Globus pallidus (tissue), 1 donor: ENCODE data around the gene PPP1R12A.

Source experiments
- DNase-seq: peaks from one replicate; pipeline ENCODE4 v3.0.0-alpha.2; 2015; ENCODE audit warnings: low spot score

PPP1R12A gene

GRCh38 chr12:79935624-79936345 is 888 bp upstream of the PPP1R12A start:
- DNase-seq: no peak

- DNase-seq: peak; percentile 63
Observed at GRCh38 chr12:79934281-79935020, 446 bp downstream of the PPP1R12A start.

GRCh38 chr12:79933532-79934264 is 1.2 kb downstream of the PPP1R12A start:
- peak; percentile 26 for DNase-seq

DNA sequence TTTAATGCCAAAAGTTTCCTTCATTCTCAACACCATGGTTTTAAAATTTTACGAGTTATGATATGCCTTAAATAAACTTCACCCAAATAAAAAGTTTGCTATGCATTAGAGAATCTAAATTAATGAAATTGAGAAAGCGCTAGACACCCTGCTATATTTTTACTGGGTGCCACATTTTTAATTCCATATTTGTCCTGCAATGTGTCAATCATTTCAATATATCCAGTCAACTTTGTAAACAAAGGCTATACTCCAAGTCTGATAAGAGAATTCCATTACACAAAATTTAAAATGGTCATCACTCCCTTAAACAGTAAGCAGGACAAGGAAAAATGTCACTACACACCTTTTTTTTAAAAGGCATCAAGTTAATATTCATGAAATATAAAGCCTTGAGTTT is 1.9 kb downstream of the PPP1R12A start:
- no peak for DNase-seq

GRCh38 chr12:79932357-79932756 is 2.5 kb downstream of the PPP1R12A start:
- no peak for DNase-seq

GRCh38 chr12:79929065-79929464 is 5.8 kb downstream of the PPP1R12A start:
- DNase-seq: no peak

GRCh38 chr12:79927772-79928474 is 7.0 kb downstream of the PPP1R12A start:
- DNase-seq: no peak

DNA sequence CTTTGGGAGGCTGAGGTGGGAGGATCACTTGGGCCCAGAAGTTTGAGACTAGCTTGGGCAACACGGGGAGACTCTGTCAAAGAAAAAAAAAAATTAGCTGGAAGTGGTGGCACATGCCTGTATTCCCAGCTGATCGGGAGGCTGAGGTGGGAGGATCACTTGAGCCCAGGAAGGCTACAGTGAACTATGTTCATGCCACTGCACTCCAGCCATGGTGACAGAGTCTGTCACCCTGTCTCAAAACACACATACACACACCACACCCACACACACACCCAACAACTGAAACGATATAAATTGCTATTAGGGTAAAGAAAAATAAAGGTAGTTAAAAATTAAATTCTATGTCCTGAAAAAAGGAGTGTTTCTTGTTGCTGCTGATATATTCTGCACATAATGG is 7.9 kb downstream of the PPP1R12A start:
- no peak for DNase-seq

- DNase-seq: no peak
Observed at GRCh38 chr12:79925492-79925891, 9.4 kb downstream of the PPP1R12A start.

- DNase-seq: no peak
Observed at GRCh38 chr12:79921786-79922185, 13.1 kb downstream of the PPP1R12A start.

DNA sequence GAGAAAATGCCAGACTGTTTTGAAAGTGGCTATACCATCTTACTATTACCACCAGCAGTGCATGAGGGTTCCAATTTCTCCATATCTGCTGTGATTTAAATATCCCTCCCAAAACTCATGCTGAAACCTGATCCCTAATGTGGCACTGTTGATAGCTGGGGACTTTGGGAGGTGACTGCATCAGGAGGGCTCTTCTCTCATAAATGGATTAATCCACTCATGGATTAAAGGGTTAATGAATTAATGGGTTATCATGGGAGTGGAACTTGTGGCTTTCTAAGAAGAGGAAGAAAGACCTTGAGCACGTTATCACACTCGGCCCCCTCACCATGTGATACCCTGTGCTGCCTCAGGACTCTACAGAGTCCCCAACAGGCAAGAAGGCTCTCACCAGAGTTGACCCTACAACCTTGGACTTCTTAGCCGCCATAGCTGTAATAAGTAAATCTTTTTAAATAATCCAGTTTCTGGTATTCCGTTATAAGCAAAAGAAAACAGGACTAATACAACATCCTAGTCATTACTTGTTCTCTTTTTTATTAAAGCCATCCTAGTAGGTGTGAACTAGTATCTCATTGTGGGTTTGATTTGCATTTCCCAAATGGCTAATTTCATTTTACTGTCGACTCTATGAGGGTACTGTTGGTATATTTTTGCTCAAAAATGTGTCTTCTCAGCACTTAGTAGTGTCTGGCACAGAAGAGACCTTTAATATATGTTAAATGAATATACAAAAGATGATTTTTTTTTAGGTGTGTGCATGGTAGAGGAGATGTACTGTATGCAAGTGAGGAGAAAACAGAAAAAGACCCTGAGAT is 14.3 kb downstream of the PPP1R12A start:
- no peak for DNase-seq

- no peak for DNase-seq
Observed at GRCh38 chr12:79919762-79920161, 15.1 kb downstream of the PPP1R12A start.

DNA sequence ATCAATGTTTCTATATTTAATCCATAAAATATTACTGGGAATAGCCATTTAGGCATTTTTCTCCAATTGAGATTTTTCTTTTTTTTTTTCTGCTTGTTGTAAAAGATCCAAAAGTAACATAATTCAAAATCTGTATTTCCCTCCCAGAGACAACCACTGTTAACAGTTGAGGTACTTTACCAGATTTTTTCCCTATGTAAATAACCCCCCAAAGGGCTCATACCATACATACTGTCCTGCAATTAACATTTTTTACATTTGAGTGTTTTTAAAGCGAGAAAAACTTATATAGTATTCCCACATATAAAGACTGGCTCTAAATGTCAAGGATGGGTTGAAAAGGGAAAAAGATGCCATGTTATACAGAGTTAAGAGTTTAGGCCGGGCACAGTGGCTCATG is 18.1 kb downstream of the PPP1R12A start:
- no peak for DNase-seq

GRCh38 chr12:79911889-79912656 is 22.8 kb downstream of the PPP1R12A start:
- no peak for DNase-seq

- DNase-seq: no peak
Observed at GRCh38 chr12:79908366-79908765, 26.5 kb downstream of the PPP1R12A start.

DNA sequence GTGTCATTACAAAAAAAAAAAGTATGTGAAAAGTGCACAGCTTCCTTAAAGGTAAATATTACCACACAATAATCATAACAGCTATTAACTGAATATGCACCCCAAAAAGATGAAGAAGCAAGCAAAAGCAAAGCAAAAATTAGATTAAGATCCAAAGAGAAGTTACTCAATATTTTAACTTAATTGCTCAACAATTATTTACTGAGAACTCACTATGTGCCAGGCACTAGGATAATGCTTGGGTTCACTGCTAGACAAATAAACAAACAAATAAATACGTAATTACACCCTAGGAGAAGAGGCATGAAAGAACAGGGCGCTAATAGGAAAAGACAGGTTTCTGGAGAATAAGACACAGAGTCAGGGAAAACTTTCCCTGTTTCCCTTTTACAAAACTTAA is 33.4 kb downstream of the PPP1R12A start:
- no peak for DNase-seq

DNA sequence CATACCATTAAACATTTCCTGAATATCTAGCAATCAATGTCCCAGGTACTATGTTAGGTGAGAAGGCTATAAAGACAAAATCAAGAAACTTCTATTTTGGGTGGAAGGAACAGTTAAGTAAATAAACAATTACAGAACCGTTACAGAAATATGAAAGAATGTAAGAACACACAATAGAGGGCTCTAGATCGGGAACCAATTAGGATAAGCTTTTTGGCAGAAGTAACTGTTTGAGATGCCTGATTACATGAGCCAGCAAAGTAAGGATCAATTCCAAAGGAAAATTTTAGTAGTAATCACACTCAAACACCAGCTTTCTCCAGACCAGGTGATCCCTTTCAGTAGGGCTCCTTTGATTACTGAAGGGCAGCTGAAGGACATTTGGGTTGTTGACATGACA is 33.9 kb downstream of the PPP1R12A start:
- DNase-seq: no peak

GRCh38 chr12:79900199-79900598 is 34.7 kb downstream of the PPP1R12A start:
- no peak for DNase-seq

DNA sequence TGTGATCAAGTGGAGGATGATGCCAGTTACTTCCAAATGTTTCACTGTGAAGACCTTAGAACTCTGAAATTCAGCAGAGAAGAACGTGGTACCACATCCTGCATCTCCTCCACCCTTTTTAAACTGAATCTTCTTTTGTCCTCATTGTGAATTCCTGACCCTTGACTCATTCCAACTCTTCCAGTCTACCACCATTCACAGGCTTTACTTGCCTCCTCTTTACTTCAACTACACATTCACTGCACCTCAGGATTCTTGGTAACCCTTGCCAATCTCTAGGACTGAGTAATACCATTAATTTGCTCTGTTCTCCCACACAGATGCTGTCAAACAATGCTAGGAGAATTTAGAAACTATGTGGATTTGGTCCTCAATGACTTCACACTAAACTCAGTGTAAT is 37.3 kb downstream of the PPP1R12A start:
- no peak for DNase-seq

DNA sequence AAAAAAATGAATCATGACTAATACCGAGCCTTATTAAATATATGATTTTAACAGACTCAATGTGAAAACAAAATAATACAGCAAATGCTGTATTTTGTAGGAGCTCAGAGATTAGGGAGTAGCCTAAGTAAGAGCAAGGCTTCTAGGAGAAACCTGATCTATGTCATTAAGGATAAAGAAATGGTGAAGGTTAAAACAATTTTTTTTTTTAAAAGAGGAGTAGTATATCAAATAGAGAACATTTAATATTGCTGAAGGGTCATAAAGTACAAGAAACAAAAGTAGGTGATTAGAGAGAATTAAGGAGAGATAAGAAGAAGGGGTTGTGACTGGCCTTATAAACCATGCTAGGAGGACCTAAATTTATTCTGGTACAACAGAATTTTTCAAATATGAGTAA is 39.1 kb downstream of the PPP1R12A start:
- DNase-seq: no peak

- no peak for DNase-seq
Observed at GRCh38 chr12:79895071-79895470, 39.8 kb downstream of the PPP1R12A start.
